IPS-18a (cell line): ENCODE data around the gene CRHR1.
"Not testable (repeated sequence)": the region's sequence is repeated elsewhere in the genome, so short reads cannot be mapped to it uniquely, and the experiment has no call there.

Experiments
- H3K27ac ChIP-seq: one replicate; pipeline ENCODE4 v1.5.1; 2013; ENCODE audit warnings: low read length
- H3K27me3 ChIP-seq: one replicate; pipeline ENCODE4 v1.6.1; 2013; ENCODE audit warnings: mild to moderate bottlenecking, low read length; ENCODE audit not compliant: control insufficient read depth, insufficient read depth
- H3K36me3 ChIP-seq: one replicate; pipeline ENCODE4 v1.6.1; 2013; ENCODE audit warnings: low read depth, low read length; ENCODE audit not compliant: control insufficient read depth
- H3K4me1 ChIP-seq: one replicate; pipeline ENCODE4 v1.6.1; 2013; ENCODE audit warnings: low read depth, low read length; ENCODE audit not compliant: control insufficient read depth
- H3K4me3 ChIP-seq: one replicate; pipeline ENCODE4 v1.5.1; 2013; ENCODE audit warnings: low read length
- H3K9ac ChIP-seq: one replicate; pipeline ENCODE4 v1.6.1; 2013; ENCODE audit warnings: mild to moderate bottlenecking, low read length, moderate library complexity
- H3K9me3 ChIP-seq: one replicate; pipeline ENCODE4 v1.6.1; 2013; ENCODE audit warnings: low read depth, low read length; ENCODE audit not compliant: control insufficient read depth

Gene CRHR1

GRCh38 chr17:45784293-45784740, at the start of gene CRHR1:
CRHR1 (plus strand) TSS chr17:45784320; CDS start chr17:45784545, 225 bp downstream.
- Histone ChIP-seq H3K27ac (no peak within 1 kb of the TSS), H3K4me1 (peaks cover 4% of the 10 kb centered on the region), H3K9me3 (no peaks in the 10 kb centered on the region), H3K27me3 (peaks cover 80% of the 10 kb centered on the region), H3K9ac (no peak within 1 kb of the TSS), H3K4me3 (peak within 1 kb of the TSS; percentile 77), H3K36me3 (no peaks in the 10 kb centered on the region)

- Histone ChIP-seq H3K4me3 (no peak overlapping the region), H3K36me3 (no peaks in the 10 kb centered on the region), H3K9ac (no peak overlapping the region), H3K27ac (no peak overlapping the region), H3K27me3 (peaks cover 3% of the 10 kb centered on the region), H3K4me1 (no peaks in the 10 kb centered on the region), H3K9me3 (no peaks in the 10 kb centered on the region)
Observed at GRCh38 chr17:45734598-45734997, 49.5 kb upstream of the CRHR1 start.

- Histone ChIP-seq H3K4me3 (no peak overlapping the region), H3K27me3 (peaks cover 3% of the 10 kb centered on the region), H3K4me1 (no peaks in the 10 kb centered on the region), H3K36me3 (no peaks in the 10 kb centered on the region), H3K9me3 (no peaks in the 10 kb centered on the region), H3K9ac (no peak overlapping the region), H3K27ac (no peak overlapping the region)
Observed at GRCh38 chr17:45735488-45735887, 48.6 kb upstream of the CRHR1 start.

- no peak overlapping the region for H3K27ac ChIP-seq
- H3K9me3 ChIP-seq = no peaks in the 10 kb centered on the region
- H3K4me3 ChIP-seq = no peak overlapping the region
- H3K36me3 ChIP-seq = no peaks in the 10 kb centered on the region
- H3K27me3 ChIP-seq = peaks cover 39% of the 10 kb centered on the region
- H3K9ac ChIP-seq = no peak overlapping the region
- no peaks in the 10 kb centered on the region for H3K4me1 ChIP-seq
Observed at GRCh38 chr17:45739786-45740185, 44.3 kb upstream of the CRHR1 start.

GRCh38 chr17:45740553-45741330, 43.4 kb upstream of the CRHR1 start:
- Histone ChIP-seq H3K4me1 (peaks cover 6% of the 10 kb centered on the region), H3K9me3 (no peaks in the 10 kb centered on the region), H3K4me3 (peak overlapping the region; percentile 32), H3K27me3 (peaks cover 45% of the 10 kb centered on the region), H3K36me3 (no peaks in the 10 kb centered on the region), H3K9ac (no peak overlapping the region), H3K27ac (no peak overlapping the region)

- no peaks in the 10 kb centered on the region for H3K9me3 ChIP-seq
- no peaks in the 10 kb centered on the region for H3K36me3 ChIP-seq
- peaks cover 8% of the 10 kb centered on the region for H3K4me1 ChIP-seq
- H3K9ac ChIP-seq = no peak overlapping the region
- H3K4me3 ChIP-seq = no peak overlapping the region
- H3K27me3 ChIP-seq = peaks cover 60% of the 10 kb centered on the region
- no peak overlapping the region for H3K27ac ChIP-seq
Observed at GRCh38 chr17:45742251-45742650, 41.9 kb upstream of the CRHR1 start.

- peaks cover 75% of the 10 kb centered on the region for H3K27me3 ChIP-seq
- H3K4me1 ChIP-seq = peaks cover 8% of the 10 kb centered on the region
- H3K27ac ChIP-seq = no peak overlapping the region
- no peaks in the 10 kb centered on the region for H3K9me3 ChIP-seq
- H3K9ac ChIP-seq = no peak overlapping the region
- H3K36me3 ChIP-seq = no peaks in the 10 kb centered on the region
- no peak overlapping the region for H3K4me3 ChIP-seq
Observed at GRCh38 chr17:45743626-45744326, 40.3 kb upstream of the CRHR1 start.

GRCh38 chr17:45744826-45745225, 39.3 kb upstream of the CRHR1 start:
- not testable (repeated sequence) for H3K4me3 ChIP-seq, H3K36me3 ChIP-seq, H3K27ac ChIP-seq, H3K4me1 ChIP-seq, H3K9me3 ChIP-seq, H3K9ac ChIP-seq
- H3K27me3 ChIP-seq = peaks cover 85% of the 10 kb centered on the region

- H3K36me3 ChIP-seq = no peaks in the 10 kb centered on the region
- H3K4me1 ChIP-seq = peaks cover 8% of the 10 kb centered on the region
- H3K4me3 ChIP-seq = no peak overlapping the region
- H3K27me3 ChIP-seq = peaks cover 94% of the 10 kb centered on the region
- no peak overlapping the region for H3K9ac ChIP-seq
- H3K9me3 ChIP-seq = no peaks in the 10 kb centered on the region
- H3K27ac ChIP-seq = no peak overlapping the region
Observed at GRCh38 chr17:45745601-45746494, 38.3 kb upstream of the CRHR1 start.

GRCh38 chr17:45747911-45748310, 36.2 kb upstream of the CRHR1 start:
- Histone ChIP-seq H3K27ac (no peak overlapping the region), H3K4me1 (peaks cover 8% of the 10 kb centered on the region), H3K36me3 (no peaks in the 10 kb centered on the region), H3K9ac (no peak overlapping the region), H3K27me3 (peaks cover 80% of the 10 kb centered on the region), H3K9me3 (no peaks in the 10 kb centered on the region), H3K4me3 (no peak overlapping the region)

GRCh38 chr17:45748731-45749310, 35.3 kb upstream of the CRHR1 start:
- Histone ChIP-seq H3K36me3 (no peaks in the 10 kb centered on the region), H3K27ac (no peak overlapping the region), H3K9ac (no peak overlapping the region), H3K27me3 (peaks cover 71% of the 10 kb centered on the region), H3K4me1 (peaks cover 8% of the 10 kb centered on the region), H3K9me3 (no peaks in the 10 kb centered on the region), H3K4me3 (no peak overlapping the region)
